ENCODE measurements around the gene H19. TPM values are rescaled to one million over a fixed set of nuclear protein-coding genes. Genes with fewer than 3 reads are reported as not detected.

H19 gene
- not detected for total RNA-seq

- ATAC-seq = no peak
- Mint-ChIP-seq H3K36me3 (no peaks in the 10 kb centered on the region), H3K9me3 (no peaks in the 10 kb centered on the region), H3K4me1 (ENCODE audit: low read depth in 2 of 2) (no peaks in the 10 kb centered on the region), H3K27ac (no peak within 1 kb of the TSS), H3K4me3 (no peak within 1 kb of the TSS), H3K27me3 (no peaks in the 10 kb centered on the region)
- no peak for DNase-seq (ENCODE audit: low spot score)
Observed at GRCh38 chr11:1997755-1998154, at the start of gene H19. TSS of gene H19 (minus strand) at chr11:1997842.

DNA sequence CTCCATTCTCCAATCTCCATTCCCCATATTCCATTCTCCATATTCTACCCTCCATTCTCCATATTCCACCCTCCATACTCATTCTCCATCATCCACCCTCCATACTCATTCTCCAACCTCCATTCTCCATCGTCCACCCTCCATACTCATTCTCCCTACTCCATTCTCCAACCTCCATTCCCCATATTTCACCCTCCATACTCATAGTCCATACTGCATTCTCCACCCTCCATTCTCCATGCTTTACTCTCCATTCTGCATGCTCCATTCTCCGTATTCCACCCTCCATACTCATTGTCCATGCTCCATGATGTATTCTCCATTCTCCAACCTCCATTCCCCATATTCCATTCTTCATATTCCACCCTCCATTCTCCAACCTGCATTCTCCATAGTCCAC, 44.3 kb upstream of the H19 start:
- DNase-seq (ENCODE audit: low spot score) = no peak

DNA sequence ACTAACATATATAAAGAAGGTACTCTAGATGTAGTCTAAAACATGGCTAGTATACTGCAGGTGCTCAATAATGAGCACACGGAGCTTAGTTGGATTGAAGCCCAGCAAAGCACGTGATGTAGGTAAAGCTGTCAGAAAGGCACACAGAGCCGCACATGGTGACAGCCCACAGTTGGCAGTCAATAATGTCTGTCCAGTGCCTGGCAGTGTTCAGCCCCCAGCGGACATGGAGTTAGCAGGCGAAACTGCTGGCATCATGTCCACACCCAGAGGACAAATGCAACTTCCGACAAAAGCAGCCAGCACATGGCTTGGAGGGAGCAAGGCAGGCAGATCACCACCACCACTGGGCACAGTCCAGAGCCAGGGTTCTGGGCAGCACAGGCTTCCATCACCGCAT, 43.5 kb upstream of the H19 start:
- no peaks in the 10 kb centered on the region for H3K9me3 Mint-ChIP-seq
- ATAC-seq (no peak), DNase-seq (ENCODE audit: low spot score) (no peak)
- H3K4me1 Mint-ChIP-seq (ENCODE audit: low read depth in 2 of 2) = no peaks in the 10 kb centered on the region
- H3K27me3 Mint-ChIP-seq = no peaks in the 10 kb centered on the region
- H3K27ac Mint-ChIP-seq = no peak overlapping the region
- H3K36me3 Mint-ChIP-seq = no peaks in the 10 kb centered on the region
- no peak overlapping the region for H3K4me3 Mint-ChIP-seq

More for the DNA sequence above, 44.3 kb upstream of the H19 start:
- Mint-ChIP-seq H3K9me3 (no peaks in the 10 kb centered on the region), H3K4me1 (ENCODE audit: low read depth in 2 of 2) (no peaks in the 10 kb centered on the region), H3K27me3 (no peaks in the 10 kb centered on the region), H3K27ac (no peak overlapping the region), H3K4me3 (no peak overlapping the region), H3K36me3 (no peaks in the 10 kb centered on the region)
- ATAC-seq = no peak

GRCh38 chr11:2039198-2039759, 41.6 kb upstream of the H19 start:
- H3K27me3 Mint-ChIP-seq = no peaks in the 10 kb centered on the region
- ATAC-seq (no peak), DNase-seq (ENCODE audit: low spot score) (no peak)
- H3K4me1 Mint-ChIP-seq (ENCODE audit: low read depth in 2 of 2) = no peaks in the 10 kb centered on the region
- no peak overlapping the region for H3K4me3 Mint-ChIP-seq
- H3K36me3 Mint-ChIP-seq = no peaks in the 10 kb centered on the region
- H3K9me3 Mint-ChIP-seq = no peaks in the 10 kb centered on the region
- no peak overlapping the region for H3K27ac Mint-ChIP-seq

- Mint-ChIP-seq H3K4me3 (no peak overlapping the region), H3K27me3 (no peaks in the 10 kb centered on the region), H3K9me3 (no peaks in the 10 kb centered on the region), H3K4me1 (ENCODE audit: low read depth in 2 of 2) (no peaks in the 10 kb centered on the region), H3K36me3 (no peaks in the 10 kb centered on the region), H3K27ac (no peak overlapping the region)
- DNase-seq (ENCODE audit: low spot score) (no peak), ATAC-seq (peak in 1 of 2 donors; percentile 74)
Observed at GRCh38 chr11:2036863-2037486, 39.3 kb upstream of the H19 start.

DNA sequence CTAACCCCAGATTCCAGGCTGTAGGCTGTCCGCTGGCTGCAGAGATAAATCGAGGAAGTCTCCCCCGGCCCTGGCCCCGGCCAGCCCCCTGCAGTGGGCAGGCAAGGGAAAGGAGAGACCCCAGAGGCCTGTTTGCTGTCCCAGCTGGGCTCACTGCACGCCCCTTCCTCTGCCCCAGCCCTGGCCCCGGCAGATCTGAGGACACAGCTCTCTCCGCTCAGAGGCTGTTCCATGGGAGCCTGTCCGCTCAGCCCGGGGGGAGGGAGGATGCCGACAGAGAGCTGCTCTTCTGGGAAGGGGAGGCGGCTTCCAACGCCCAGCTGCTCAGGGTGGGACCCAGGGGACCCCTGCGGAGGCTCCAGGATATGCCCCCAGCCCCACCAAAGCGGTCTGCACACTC, 37.7 kb upstream of the H19 start:
- H3K27ac Mint-ChIP-seq = no peak overlapping the region
- no peak for DNase-seq (ENCODE audit: low spot score)
- no peak for ATAC-seq
- H3K4me1 Mint-ChIP-seq (ENCODE audit: low read depth in 2 of 2) = no peaks in the 10 kb centered on the region
- H3K36me3 Mint-ChIP-seq = no peaks in the 10 kb centered on the region
- no peaks in the 10 kb centered on the region for H3K9me3 Mint-ChIP-seq
- H3K27me3 Mint-ChIP-seq = no peaks in the 10 kb centered on the region
- no peak overlapping the region for H3K4me3 Mint-ChIP-seq

- Mint-ChIP-seq H3K4me3 (no peak overlapping the region), H3K4me1 (ENCODE audit: low read depth in 2 of 2) (no peaks in the 10 kb centered on the region), H3K27ac (no peak overlapping the region), H3K36me3 (no peaks in the 10 kb centered on the region), H3K9me3 (no peaks in the 10 kb centered on the region), H3K27me3 (no peaks in the 10 kb centered on the region)
- no peak for ATAC-seq
- DNase-seq (ENCODE audit: low spot score) = no peak
Observed at GRCh38 chr11:2031058-2031457, 33.4 kb upstream of the H19 start.

- no peaks in the 10 kb centered on the region for H3K36me3 Mint-ChIP-seq
- no peak for ATAC-seq
- no peaks in the 10 kb centered on the region for H3K4me1 Mint-ChIP-seq (ENCODE audit: low read depth in 2 of 2)
- no peaks in the 10 kb centered on the region for H3K27me3 Mint-ChIP-seq
- no peaks in the 10 kb centered on the region for H3K9me3 Mint-ChIP-seq
- DNase-seq (ENCODE audit: low spot score) = no peak
- H3K27ac Mint-ChIP-seq = no peak overlapping the region
- H3K4me3 Mint-ChIP-seq = no peak overlapping the region
Observed at GRCh38 chr11:2027708-2028107, 30.1 kb upstream of the H19 start.

GRCh38 chr11:2015025-2015424, 17.4 kb upstream of the H19 start:
- ATAC-seq = no peak
- Mint-ChIP-seq H3K27ac (no peak overlapping the region), H3K4me3 (no peak overlapping the region), H3K27me3 (no peaks in the 10 kb centered on the region), H3K36me3 (no peaks in the 10 kb centered on the region), H3K4me1 (ENCODE audit: low read depth in 2 of 2) (no peaks in the 10 kb centered on the region), H3K9me3 (no peaks in the 10 kb centered on the region)
- no peak for DNase-seq (ENCODE audit: low spot score)

DNA sequence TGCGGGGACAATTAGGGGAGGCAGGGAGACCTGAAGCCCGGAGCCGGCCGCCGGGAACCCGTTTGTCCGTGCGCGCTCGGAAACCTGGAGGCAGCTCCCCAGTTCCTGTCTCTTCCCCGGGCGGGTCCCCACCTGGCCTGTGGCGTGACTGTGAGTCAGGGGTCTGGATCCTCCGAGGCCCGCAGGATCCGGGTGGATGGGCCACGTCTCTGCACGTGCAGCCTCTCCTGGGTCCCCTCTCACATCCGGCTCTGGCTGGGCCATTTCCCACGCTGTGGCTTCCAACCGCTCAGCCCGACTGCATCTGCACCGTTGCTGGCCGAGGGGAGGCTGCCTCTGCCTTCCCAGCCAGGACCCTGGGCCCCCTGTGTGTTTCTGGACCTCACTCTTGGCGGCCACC, 14.8 kb upstream of the H19 start:
- Mint-ChIP-seq H3K27me3 (no peaks in the 10 kb centered on the region), H3K27ac (no peak overlapping the region), H3K4me3 (no peak overlapping the region), H3K4me1 (ENCODE audit: low read depth in 2 of 2) (no peaks in the 10 kb centered on the region), H3K9me3 (no peaks in the 10 kb centered on the region), H3K36me3 (no peaks in the 10 kb centered on the region)
- DNase-seq (ENCODE audit: low spot score) (no peak), ATAC-seq (no peak)

DNA sequence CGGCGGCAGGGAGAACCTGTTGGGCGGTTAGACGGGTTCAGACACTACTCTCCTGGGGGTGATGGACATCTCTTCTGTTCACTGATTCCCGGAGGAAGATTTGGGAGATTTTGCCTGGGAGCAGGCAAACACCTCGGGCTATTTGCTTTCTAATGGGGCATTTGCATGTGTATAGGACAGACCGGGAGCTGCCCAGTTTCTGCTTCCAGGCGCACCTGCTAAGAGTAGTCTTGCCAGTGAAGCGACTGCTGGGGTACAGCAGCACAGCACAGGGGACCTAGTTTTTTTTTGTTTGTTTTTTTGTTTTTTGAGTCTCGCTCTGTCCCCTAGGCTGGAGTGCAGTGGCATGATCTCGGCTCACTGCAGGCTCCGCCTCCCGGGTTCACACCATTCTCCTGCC, 6.8 kb upstream of the H19 start:
- ATAC-seq (no peak), DNase-seq (ENCODE audit: low spot score) (no peak)
- H3K27me3 Mint-ChIP-seq = no peaks in the 10 kb centered on the region
- no peak overlapping the region for H3K4me3 Mint-ChIP-seq
- no peaks in the 10 kb centered on the region for H3K36me3 Mint-ChIP-seq
- H3K27ac Mint-ChIP-seq = no peak overlapping the region
- H3K9me3 Mint-ChIP-seq = no peaks in the 10 kb centered on the region
- H3K4me1 Mint-ChIP-seq (ENCODE audit: low read depth in 2 of 2) = no peaks in the 10 kb centered on the region

DNA sequence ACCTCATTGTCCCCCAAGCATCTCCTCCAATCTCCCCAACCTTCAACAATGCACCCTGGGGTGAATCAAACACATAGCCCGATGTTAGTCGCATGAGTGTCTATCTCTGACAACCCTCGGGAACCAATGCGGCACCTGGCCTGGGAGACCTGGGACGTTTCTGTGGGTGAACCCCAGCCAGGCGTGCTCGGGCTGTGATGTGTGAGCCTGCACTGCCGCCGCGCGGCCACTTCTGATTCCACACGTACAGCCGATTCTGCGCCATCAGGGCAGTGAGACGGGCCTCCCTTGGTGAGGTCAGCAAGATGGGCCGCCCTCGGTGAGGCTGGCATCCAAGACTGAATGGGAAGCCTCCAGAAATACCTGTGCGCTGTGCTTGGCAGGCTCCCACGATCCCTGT, 5.2 kb upstream of the H19 start:
- Mint-ChIP-seq H3K4me3 (no peak overlapping the region), H3K36me3 (no peaks in the 10 kb centered on the region), H3K27ac (no peak overlapping the region), H3K9me3 (no peaks in the 10 kb centered on the region), H3K27me3 (no peaks in the 10 kb centered on the region), H3K4me1 (ENCODE audit: low read depth in 2 of 2) (no peaks in the 10 kb centered on the region)
- DNase-seq (ENCODE audit: low spot score) (no peak), ATAC-seq (peak; percentile 61 to 62)

DNA sequence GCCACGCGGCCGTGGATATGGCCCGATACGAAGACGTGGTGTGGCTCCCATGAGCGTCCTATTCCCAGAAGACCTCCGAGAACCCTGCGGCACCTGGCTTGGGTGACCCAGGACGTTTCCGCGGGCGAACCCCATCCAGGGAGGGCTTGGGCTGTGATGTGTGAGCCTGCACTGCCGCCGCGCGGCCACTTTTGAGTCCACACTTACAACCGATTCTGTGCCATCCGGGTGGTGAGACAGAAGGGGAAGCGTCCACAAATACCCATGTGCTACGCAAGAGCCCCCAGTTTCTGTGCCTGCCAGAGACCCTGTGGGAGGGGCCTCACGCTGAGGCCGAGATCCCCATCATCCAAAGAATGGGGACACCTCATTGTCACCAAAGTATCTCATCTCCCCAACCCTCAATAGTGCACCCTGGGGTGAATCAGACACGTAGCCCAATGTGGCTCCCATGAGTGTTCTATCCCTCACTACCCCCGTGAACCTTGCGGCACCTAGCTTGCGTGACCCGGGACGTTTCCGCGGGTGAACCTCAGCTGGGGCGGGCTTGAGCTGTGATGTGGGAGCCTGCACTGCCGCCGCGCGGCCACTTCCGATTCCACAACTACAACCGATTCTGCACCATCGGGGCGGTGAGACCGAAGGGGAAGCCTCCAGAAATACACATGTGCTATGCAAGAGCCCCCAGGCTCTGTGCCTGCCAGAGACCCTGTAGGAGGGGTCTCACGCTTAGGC, 4.6 kb upstream of the H19 start:
- no peaks in the 10 kb centered on the region for H3K9me3 Mint-ChIP-seq
- DNase-seq (ENCODE audit: low spot score) = no peak
- H3K4me3 Mint-ChIP-seq = no peak overlapping the region
- peak; percentile 51 to 65 for ATAC-seq
- no peaks in the 10 kb centered on the region for H3K36me3 Mint-ChIP-seq
- H3K27me3 Mint-ChIP-seq = no peaks in the 10 kb centered on the region
- H3K27ac Mint-ChIP-seq = no peak overlapping the region
- H3K4me1 Mint-ChIP-seq (ENCODE audit: low read depth in 2 of 2) = no peaks in the 10 kb centered on the region

DNA sequence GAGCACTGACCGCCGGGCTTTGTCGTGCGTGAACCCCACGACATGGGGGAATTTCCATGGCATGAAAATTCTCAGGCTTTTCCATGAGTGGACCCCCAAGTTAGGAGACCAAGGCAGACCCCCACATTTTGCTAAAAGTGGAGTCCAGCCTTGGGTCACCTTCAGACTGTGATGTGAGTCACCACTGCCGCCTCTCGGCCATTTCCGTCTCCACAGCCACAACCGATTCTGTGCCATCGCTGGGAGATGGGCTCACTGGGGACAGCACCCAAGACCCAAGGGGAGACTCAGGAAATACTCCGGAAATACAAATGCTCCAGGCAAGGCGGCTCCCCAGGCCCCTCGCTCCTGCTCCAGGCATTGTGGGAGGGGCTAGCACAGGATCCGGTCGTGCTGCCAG, 1.2 kb upstream of the H19 start:
- no peak for ATAC-seq
- Mint-ChIP-seq H3K27ac (no peak overlapping the region), H3K4me3 (no peak overlapping the region), H3K9me3 (no peaks in the 10 kb centered on the region), H3K4me1 (ENCODE audit: low read depth in 2 of 2) (no peaks in the 10 kb centered on the region), H3K36me3 (no peaks in the 10 kb centered on the region), H3K27me3 (no peaks in the 10 kb centered on the region)
- no peak for DNase-seq (ENCODE audit: low spot score)

Measured in natural killer cell treated with Interleukin-12 subunit alpha and Interleukin-12 subunit beta and Interleukin-15 and Interleukin-18, amount 100 ng/mL, for 72 hours (primary cell).